A673 (cell line): ENCODE measurements around the gene TRPM1.

Experiments used
- CTCF ChIP-seq: fragments of 300-800, 200-600 bp; sonication (generic); conservative IDR thresholded peaks from 2 replicates; pipeline ENCODE4 v1.5.1; 2017; ENCODE audit warnings: low read depth, mild to moderate bottlenecking, antibody characterized with exemption, low read length, moderate library complexity, mixed read lengths
- EZH2 ChIP-seq: fragments of 200-600 bp; sonication (generic); IDR thresholded peaks from 2 replicates; pipeline ENCODE4 v1.6.1; 2017; ENCODE audit warnings: borderline replicate concordance, low read depth, mild to moderate bottlenecking, mixed read lengths, antibody characterized with exemption, low read length; ENCODE audit not compliant: poor library complexity, severe bottlenecking

DNA sequence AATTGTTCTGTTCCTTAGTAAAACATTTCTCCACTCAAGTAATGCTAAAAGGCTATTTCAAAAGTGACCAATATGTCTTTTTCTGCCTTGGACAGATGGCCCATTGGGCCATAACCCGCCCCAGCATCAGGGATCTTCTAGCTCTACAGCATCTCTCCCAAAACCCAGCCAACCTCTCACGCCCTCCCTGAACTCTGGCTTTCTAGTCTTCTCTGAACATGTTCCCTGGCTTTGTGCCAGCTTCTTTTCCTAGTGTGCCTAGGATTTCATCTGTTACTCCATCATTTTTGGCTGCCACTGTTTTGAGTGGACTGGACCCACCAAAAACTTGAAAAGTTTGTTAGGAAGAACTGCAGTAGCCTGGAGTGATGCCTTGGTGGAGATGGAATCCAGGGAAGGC, 30.7 kb downstream of the TRPM1 start:
- no peak for TF ChIP-seq CTCF
- no peak for TF ChIP-seq EZH2
